GM12878 (cell line): ENCODE measurements around the gene CCDC14. TPM values are rescaled to one million over a fixed set of nuclear protein-coding genes. Genes with fewer than 3 reads are reported as not detected.

Experiments
- ATAC-seq: fragments of 200-7000 bp; cut with Tn5 transposase; 3 replicates; pipeline ENCODE4 v1.9.1; 2020; ENCODE audit warnings: mild to moderate bottlenecking, moderate library complexity
- Bru-seq: library from RNA; stranded (reverse); fragments of 400-500 nt; gene quantifications from one replicate; lab custom pipeline; 2021; lab: Mats Ljungman, UMichigan
- BruChase-seq, 2 experiments: library from RNA; stranded (reverse); fragments of 400-500 nt; gene quantifications; one replicate each; lab custom pipeline; 2021; lab: Mats Ljungman, UMichigan
- BruUV-seq: library from RNA; stranded (reverse); fragments of 400-500 nt; replicated peaks from 2 replicates; lab custom pipeline; 2021; lab: Mats Ljungman, UMichigan
- CTCF ChIA-PET: fragments of 300-600 bp; sonication (Branson Sonifier 250); formaldehyde crosslinking; extraction: SDS; loops from one replicate; lab custom pipeline; 2021; ENCODE audit warnings: inconsistent platforms; lab: Yijun Ruan, JAX
- POLR2A ChIA-PET: fragments of 350-600 bp; formaldehyde crosslinking; extraction: SDS; loops from one replicate; lab custom pipeline; 2021; ENCODE audit warnings: inconsistent platforms; lab: Charles Lee
- RAD21 ChIA-PET: fragments of 300-600 bp; sonication (Branson Sonifier 250); formaldehyde crosslinking; loops from one replicate; lab custom pipeline; 2023; ENCODE audit warnings: antibody characterized with exemption; ENCODE audit not compliant: unreplicated experiment; lab: Charles Lee
- SMC1A ChIA-PET: fragments of 300-600 bp; sonication (Branson Sonifier 250); formaldehyde crosslinking; loops from one replicate; lab custom pipeline; 2023; ENCODE audit not compliant: unreplicated experiment, uncharacterized antibody; lab: Charles Lee
- DNase-seq: peaks from one replicate; pipeline ENCODE4 v3.0.0-alpha.2; 2011; ENCODE audit warnings: low read depth, low spot score
- FAIRE-seq: peaks from 3 replicates; lab custom pipeline; 2011; peaks lifted over from hg19 to GRCh38; lab: Jason Lieb, UNC
- H2AFZ ChIP-seq: 2 replicates; pipeline ENCODE4 v1.6.0; 2011; ENCODE audit warnings: low read depth, low read length, control low read depth; ENCODE audit not compliant: control insufficient read depth
- H3K27ac ChIP-seq: 2 replicates; pipeline ENCODE4 v1.5.1; 2011; ENCODE audit warnings: control low read depth; ENCODE audit not compliant: control insufficient read depth, insufficient read depth
- H3K27me3 ChIP-seq, 2 experiments: replicated peaks in 1 of 2; 2 replicates each; pipeline versions ENCODE4 v1.6.0 to v1.6.1; 2011; ENCODE audit warnings: low read length in 1 of 2; ENCODE audit not compliant: control insufficient read depth in 2 of 2, insufficient read depth in 2 of 2
- H3K36me3 ChIP-seq, 2 experiments: 2 replicates each; pipeline ENCODE4 v1.5.1; 2011; ENCODE audit warnings: low read length in 1 of 2; ENCODE audit not compliant: control insufficient read depth in 2 of 2, insufficient read depth in 2 of 2
- H3K4me1 ChIP-seq: 2 replicates; pipeline ENCODE4 v1.6.1; 2011; ENCODE audit warnings: mild to moderate bottlenecking, low read length, moderate library complexity, mixed read lengths; ENCODE audit not compliant: control insufficient read depth, insufficient read depth
- H3K4me2 ChIP-seq: 2 replicates; pipeline ENCODE4 v1.6.0; 2011; ENCODE audit warnings: control low read depth; ENCODE audit not compliant: control insufficient read depth, insufficient read depth
- H3K4me3 ChIP-seq: fragments of 200-600 bp; sonication (generic); 2 replicates; pipeline ENCODE4 v1.5.1; 2016
- H3K79me2 ChIP-seq: 2 replicates; pipeline ENCODE4 v1.6.0; 2011; ENCODE audit warnings: low read length; ENCODE audit not compliant: control insufficient read depth, insufficient read depth
- H3K9ac ChIP-seq: 2 replicates; pipeline ENCODE4 v1.8.0; 2011; ENCODE audit warnings: low read length, control low read depth, mixed read lengths; ENCODE audit not compliant: control insufficient read depth, insufficient read depth
- H3K9me3 ChIP-seq: replicated peaks from 3 replicates; pipeline ENCODE4 v1.5.1; 2011; ENCODE audit warnings: mild to moderate bottlenecking, low read length; ENCODE audit not compliant: control insufficient read depth, insufficient read depth
- H4K20me1 ChIP-seq: 2 replicates; pipeline ENCODE4 v1.6.0; 2011; ENCODE audit not compliant: control insufficient read depth, insufficient read depth
- BCLAF1 ChIP-seq: fragments of 450-650 bp; IDR thresholded peaks from 2 replicates; pipeline ENCODE4 v1.6.1; 2017; ENCODE audit warnings: antibody characterized with exemption, mild to moderate bottlenecking, moderate library complexity
- E2F4 ChIP-seq: IDR thresholded peaks from 2 replicates; pipeline ENCODE4 v1.6.1; 2012; ENCODE audit warnings: low read depth, low read length, improper control_type of control experiment
- NFYA ChIP-seq: IDR thresholded peaks from 2 replicates; pipeline ENCODE4 v1.6.1; 2011; ENCODE audit warnings: low read depth, mild to moderate bottlenecking, low read length, improper control_type of control experiment, borderline replicate concordance
- ZBED1 ChIP-seq: IDR thresholded peaks from 2 replicates; pipeline ENCODE4 v1.6.1; 2016; ENCODE audit warnings: borderline replicate concordance
- ZBTB40 ChIP-seq: fragments of 450-650 bp; IDR thresholded peaks from 2 replicates; pipeline ENCODE4 v1.6.1; 2016; ENCODE audit warnings: mild to moderate bottlenecking, moderate library complexity, borderline replicate concordance
- whole genome bisulfite sequencing: methylation state at CpG from one replicate; pipeline ENCODE4 v1.1.6; 2016; ENCODE audit warnings: low lambda C conversion rate; ENCODE audit not compliant: insufficient replicate concordance, insufficient coverage; ENCODE audit errors: missing lambda C conversion rate; 5-methylcytosine and 5-hydroxymethylcytosine counted together
- in situ Hi-C: fragments of 300-500 bp; cut with MboI; formaldehyde crosslinking; loops from 9 replicates; pipeline ENCODE4 v1.14.3; 2018; ENCODE audit warnings: mixed read lengths
- intact Hi-C: fragments of 100-400 bp; cut with micrococcal nuclease; formaldehyde crosslinking; loops from one replicate; pipeline ENCODE4 v1.14.2; 2022; ENCODE audit not compliant: unreplicated experiment
- long read RNA-seq, 2 experiments: library from polyadenylated mRNA; unstranded; transcript quantifications; one replicate each; pipeline ENCODE4 v2.0.0, GENCODE V29; 2019 to 2020
- polyA minus RNA-seq, 3 experiments: library from RNA; depleted of rRNA, polyadenylated mRNA; stranded (reverse); fragments of >200 nt; gene quantifications; 2 replicates each; pipeline ENCODE4 v1.2.3, GENCODE V29; 2011
- polyA plus RNA-seq, 11 experiments: library from polyadenylated mRNA; depleted of rRNA in 4 of 11; unstranded in 6 of 11; stranded (reverse) in 5 of 11; fragments of >200 nt; fragmentation: Nextera tagmentation in 4 of 11; fragmentation: Illumina TruSeq in 1 of 11; extraction: Ambion mirVana in 4 of 11; extraction: Trizol in 1 of 11; gene quantifications; 1 replicate in 1 of 11; 2 replicates in 10 of 11; pipeline versions ENCODE4 v1.2.1 to v1.2.3, GENCODE V29; 2011 to 2016; ENCODE audit warnings: inconsistent platforms in 2 of 11, missing spikeins in 2 of 11, low read depth in 1 of 11
- total RNA-seq, 4 experiments: library from RNA; depleted of rRNA in 3 of 4; stranded (reverse); fragments of >200 nt in 3 of 4; fragmentation: Illumina TruSeq in 1 of 4; extraction: Trizol in 1 of 4; gene quantifications; 2 replicates each; pipeline versions ENCODE4 v1.2.1 to v1.2.3, GENCODE V29; 2013 to 2021

The CCDC14 gene, protein sequence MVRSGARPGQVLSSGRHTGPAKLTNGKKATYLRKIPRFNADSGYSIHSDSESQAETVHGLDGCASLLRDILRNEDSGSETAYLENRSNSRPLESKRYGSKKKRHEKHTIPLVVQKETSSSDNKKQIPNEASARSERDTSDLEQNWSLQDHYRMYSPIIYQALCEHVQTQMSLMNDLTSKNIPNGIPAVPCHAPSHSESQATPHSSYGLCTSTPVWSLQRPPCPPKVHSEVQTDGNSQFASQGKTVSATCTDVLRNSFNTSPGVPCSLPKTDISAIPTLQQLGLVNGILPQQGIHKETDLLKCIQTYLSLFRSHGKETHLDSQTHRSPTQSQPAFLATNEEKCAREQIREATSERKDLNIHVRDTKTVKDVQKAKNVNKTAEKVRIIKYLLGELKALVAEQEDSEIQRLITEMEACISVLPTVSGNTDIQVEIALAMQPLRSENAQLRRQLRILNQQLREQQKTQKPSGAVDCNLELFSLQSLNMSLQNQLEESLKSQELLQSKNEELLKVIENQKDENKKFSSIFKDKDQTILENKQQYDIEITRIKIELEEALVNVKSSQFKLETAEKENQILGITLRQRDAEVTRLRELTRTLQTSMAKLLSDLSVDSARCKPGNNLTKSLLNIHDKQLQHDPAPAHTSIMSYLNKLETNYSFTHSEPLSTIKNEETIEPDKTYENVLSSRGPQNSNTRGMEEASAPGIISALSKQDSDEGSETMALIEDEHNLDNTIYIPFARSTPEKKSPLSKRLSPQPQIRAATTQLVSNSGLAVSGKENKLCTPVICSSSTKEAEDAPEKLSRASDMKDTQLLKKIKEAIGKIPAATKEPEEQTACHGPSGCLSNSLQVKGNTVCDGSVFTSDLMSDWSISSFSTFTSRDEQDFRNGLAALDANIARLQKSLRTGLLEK
- 367 TPM in 2 replicates for total RNA-seq (2013; cell fraction: nucleolus; rRNA removed)
- total RNA-seq (2014; rRNA removed) (44.7 and 48.9 TPM in 2 replicates), total RNA-seq (2014; rRNA removed; fragmentation: Illumina TruSeq; extraction: Trizol) (51.9 and 55.8 TPM in 2 replicates), total RNA-seq (2021) (37.1 and 39.9 TPM in 2 replicates), polyA plus RNA-seq (2011; rRNA removed) (77.9 and 104 TPM in 2 replicates), polyA plus RNA-seq (2014; fragmentation: Illumina TruSeq; extraction: Trizol) (64.6 and 84.1 TPM in 2 replicates), polyA plus RNA-seq (2014; fragmentation: Nextera tagmentation; extraction: Ambion mirVana) (10 to 100 TPM; 16.6 to 19.5 TPM), polyA plus RNA-seq (2014; rRNA removed) (46.6 and 53.4 TPM in 2 replicates), polyA plus RNA-seq (2016; fragmentation: Nextera tagmentation; extraction: Ambion mirVana) (10 to 100 TPM; 15.9 to 22.7 TPM), polyA minus RNA-seq (2011; rRNA and poly(A)+ RNA removed) (80.4 and 86.3 TPM in 2 replicates), Bru-seq, nascent RNA (percentile 72 among the genes with signal in this experiment), BruChase-seq, experiment 1, labeled RNA remaining after a 6-hour chase (percentile 81 among the genes with signal in this experiment), BruChase-seq, experiment 2, labeled RNA remaining after a 2-hour chase (percentile 81 among the genes with signal in this experiment)
- 32.4 TPM for polyA plus RNA-seq (2011; ENCODE audit: low read depth)
- polyA plus RNA-seq (2011; cell fraction: cytosol; rRNA removed), result 78.8 and 83.2 TPM in 2 replicates
- 560 and 775 TPM in 2 replicates for polyA plus RNA-seq (2011; cell fraction: nucleus; rRNA removed)
- 33.5 and 34.5 TPM in 2 replicates for polyA plus RNA-seq (2012)
- polyA minus RNA-seq (2011; cell fraction: cytosol; rRNA and poly(A)+ RNA removed), result 16.2 and 19.9 TPM in 2 replicates
- polyA minus RNA-seq (2011; cell fraction: nucleus; rRNA and poly(A)+ RNA removed), result 136 and 144 TPM in 2 replicates
- long read RNA-seq, experiment 1, partial matches to known transcripts, result 0 of 4 reads
- long read RNA-seq, experiment 1, other reads (novel, unspliced or antisense), result 3 of 4 reads
- long read RNA-seq, experiment 2, full-length matches to known transcripts, result 6 of 72 reads
- long read RNA-seq, experiment 2, partial matches to known transcripts, result 23 of 72 reads
- long read RNA-seq, experiment 2, other reads (novel, unspliced or antisense), result 43 of 72 reads

- Histone ChIP-seq H4K20me1 (no peaks in the 10 kb centered on the region), H3K4me1 (peaks cover 5% of the 10 kb centered on the region; the same call in 1 of the 2 replicates), H3K36me3 (no peaks in the 10 kb centered on the region), H2AFZ (peak within 1 kb of the TSS; percentile 94), H3K79me2 (peaks cover 5% of the 10 kb centered on the region), H3K27ac (peak within 1 kb of the TSS; percentile 78), H3K9ac (peak within 1 kb of the TSS; percentile 97), H3K4me3 (peak within 1 kb of the TSS; percentile 100), H3K4me2 (peak within 1 kb of the TSS; percentile 51), H3K27me3 (no peaks in the 10 kb centered on the region), H3K9me3 (no peaks in the 10 kb centered on the region)
- intact Hi-C loops, result no loop called here
- DNase-seq (no peak), ATAC-seq (peak; percentile 93), FAIRE-seq (no peak)
- in situ Hi-C loops, result no loop called here
- BruUV-seq, result TSS peak; percentile 81
- ChIA-PET SMC1A (no interaction called here), POLR2A (interaction anchor here (0.6 to 0.8 kb wide), 2 partner anchors 88 to 227 kb away, joined by 3 to 5 read pairs; no protein-coding TSS in a partner anchor), CTCF (interaction anchor here (1.6 kb wide), 1 partner anchor 237 kb away, joined by 5 read pairs; no protein-coding TSS in a partner anchor), RAD21 (no interaction called here)
- WGBS, result under 1% methylated on average over 52 of the region's 55 CpGs
- no peak for TF ChIP-seq BCLAF1
- peak; percentile 68 for TF ChIP-seq E2F4
- TF ChIP-seq ZBED1, result no peak
- peak; percentile 91 for TF ChIP-seq ZBTB40
- no peak for TF ChIP-seq NFYA
Measured at GRCh38 chr3:123960781-123961507, at the start of gene CCDC14. TSS of gene CCDC14 (minus strand) at chr3:123961229. CDS start at chr3:123961173, 56 bp downstream.
